Stimulated activated naive CD8-positive, alpha-beta T cell treated with anti-CD3 and anti-CD28 coated beads, Interleukin-15, Interleukin-2, amounts not matched to agents 100 ng/mL and 50 ng/mL, for 24 hours (primary cell): ENCODE data around the gene ARMH3.

Source experiments
- H3K27ac Mint-ChIP-seq: one replicate; pipeline ENCODE4 v1.8.0; 2021; ENCODE audit warnings: mild to moderate bottlenecking, mixed read lengths
- H3K27me3 Mint-ChIP-seq: one replicate; pipeline ENCODE4 v1.8.0; 2021; ENCODE audit warnings: mixed read lengths
- H3K36me3 Mint-ChIP-seq: one replicate; pipeline ENCODE4 v1.8.0; 2021; ENCODE audit warnings: low read depth, mixed read lengths
- H3K4me1 Mint-ChIP-seq: one replicate; pipeline ENCODE4 v1.8.0; 2021; ENCODE audit warnings: low read depth, mixed read lengths
- H3K4me3 Mint-ChIP-seq: one replicate; pipeline ENCODE4 v1.8.0; 2021; ENCODE audit warnings: mild to moderate bottlenecking, mixed read lengths
- H3K9me3 Mint-ChIP-seq: one replicate; pipeline ENCODE4 v1.8.0; 2021; ENCODE audit warnings: mixed read lengths

The ARMH3 gene

GRCh38 chr10:101956117-101956516 lies 99.9 kb downstream of the ARMH3 start:
- Mint-ChIP-seq H3K27ac (no peak overlapping the region), H3K4me3 (no peak overlapping the region), H3K4me1 (no peaks in the 10 kb centered on the region), H3K9me3 (no peaks in the 10 kb centered on the region), H3K27me3 (no peaks in the 10 kb centered on the region), H3K36me3 (peaks cover 55% of the 10 kb centered on the region)

DNA sequence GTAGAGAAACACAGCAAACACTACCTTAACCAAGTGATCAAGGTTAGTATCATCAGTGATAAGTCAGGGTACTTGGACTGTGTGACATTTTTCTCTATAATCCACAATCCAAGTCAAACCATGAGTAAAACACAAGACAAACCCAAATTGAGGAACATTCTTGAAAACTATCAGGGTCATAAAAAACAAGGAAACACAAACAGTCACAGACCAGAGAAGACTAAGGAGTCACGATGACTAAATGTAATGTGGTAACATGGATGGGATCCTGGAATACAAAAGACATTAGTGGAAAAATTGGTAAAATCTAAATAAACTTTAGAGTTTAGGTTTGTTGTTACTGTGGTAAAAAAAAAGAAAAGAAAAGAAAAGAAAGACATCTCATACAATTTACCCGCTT lies 103.8 kb downstream of the ARMH3 start:
- H3K27ac Mint-ChIP-seq = no peak overlapping the region
- peaks cover 78% of the 10 kb centered on the region for H3K36me3 Mint-ChIP-seq
- H3K9me3 Mint-ChIP-seq = peaks cover 6% of the 10 kb centered on the region
- H3K27me3 Mint-ChIP-seq = no peaks in the 10 kb centered on the region
- H3K4me1 Mint-ChIP-seq = peaks cover 14% of the 10 kb centered on the region
- no peak overlapping the region for H3K4me3 Mint-ChIP-seq

GRCh38 chr10:101950213-101950612 lies 105.8 kb downstream of the ARMH3 start:
- no peaks in the 10 kb centered on the region for H3K27me3 Mint-ChIP-seq
- H3K27ac Mint-ChIP-seq = no peak overlapping the region
- H3K36me3 Mint-ChIP-seq = peaks cover 74% of the 10 kb centered on the region
- no peak overlapping the region for H3K4me3 Mint-ChIP-seq
- peaks cover 14% of the 10 kb centered on the region for H3K4me1 Mint-ChIP-seq
- H3K9me3 Mint-ChIP-seq = peaks cover 6% of the 10 kb centered on the region

GRCh38 chr10:101941871-101942270 lies 114.1 kb downstream of the ARMH3 start:
- Mint-ChIP-seq H3K4me1 (peaks cover 14% of the 10 kb centered on the region), H3K36me3 (peaks cover 40% of the 10 kb centered on the region), H3K4me3 (no peak overlapping the region), H3K27me3 (no peaks in the 10 kb centered on the region), H3K27ac (no peak overlapping the region), H3K9me3 (no peaks in the 10 kb centered on the region)

DNA sequence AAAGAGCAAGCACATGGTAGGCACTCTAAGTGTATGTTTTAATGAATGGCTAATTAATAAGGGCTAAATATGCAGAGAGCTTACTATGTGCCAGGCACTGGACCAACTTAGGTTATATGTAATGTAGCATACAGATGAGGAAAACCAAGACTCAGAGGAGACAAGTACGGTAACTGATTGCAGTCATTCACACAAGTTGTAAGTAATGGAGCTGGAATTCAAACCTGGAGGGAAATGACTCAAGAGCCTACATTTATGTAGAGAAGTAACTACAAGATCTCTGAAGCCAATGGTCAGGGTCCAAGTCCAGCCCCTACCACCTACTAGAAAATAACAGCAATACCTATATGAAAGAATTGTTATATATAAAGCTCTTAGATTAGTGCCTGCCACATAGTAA lies 115.1 kb downstream of the ARMH3 start:
- peaks cover 31% of the 10 kb centered on the region for H3K36me3 Mint-ChIP-seq
- H3K4me3 Mint-ChIP-seq = no peak overlapping the region

GRCh38 chr10:101939729-101940128 lies 116.2 kb downstream of the ARMH3 start:
- peaks cover 31% of the 10 kb centered on the region for H3K36me3 Mint-ChIP-seq
- peaks cover 14% of the 10 kb centered on the region for H3K4me1 Mint-ChIP-seq
- no peak overlapping the region for H3K27ac Mint-ChIP-seq
- no peaks in the 10 kb centered on the region for H3K9me3 Mint-ChIP-seq
- no peaks in the 10 kb centered on the region for H3K27me3 Mint-ChIP-seq
- no peak overlapping the region for H3K4me3 Mint-ChIP-seq

More for the DNA sequence above, 115.1 kb downstream of the ARMH3 start:
- no peaks in the 10 kb centered on the region for H3K27me3 Mint-ChIP-seq
- H3K4me1 Mint-ChIP-seq = peaks cover 14% of the 10 kb centered on the region
- no peaks in the 10 kb centered on the region for H3K9me3 Mint-ChIP-seq
- no peak overlapping the region for H3K27ac Mint-ChIP-seq

DNA sequence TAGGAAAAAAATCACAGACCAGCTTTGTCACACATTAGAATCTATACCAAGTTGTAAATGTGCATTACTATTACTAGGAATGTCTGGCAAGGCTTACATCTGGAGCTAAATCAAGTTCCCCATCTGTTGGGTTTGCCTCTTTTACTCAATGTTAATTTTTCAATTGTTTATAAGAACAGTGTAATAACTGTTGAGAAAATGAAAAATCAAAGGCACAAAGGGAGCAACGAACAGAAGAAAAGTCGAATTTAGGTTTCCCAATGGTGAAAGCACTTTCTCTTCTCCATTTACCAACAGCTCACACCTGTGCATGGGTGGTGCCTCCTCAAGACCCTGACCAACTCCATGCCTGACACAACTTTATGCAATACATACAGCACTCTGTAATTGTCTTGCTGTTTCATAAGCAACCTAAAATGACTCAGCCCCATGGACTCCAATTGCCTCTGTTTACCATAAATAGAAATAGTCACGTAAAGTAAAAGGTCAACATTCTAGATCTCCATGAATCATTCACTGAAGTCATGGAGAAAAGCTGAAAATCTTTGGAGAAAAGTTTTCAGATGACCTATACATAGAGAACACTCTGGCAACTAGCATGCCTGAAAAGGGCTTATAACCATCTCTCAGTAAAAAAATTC lies 116.8 kb downstream of the ARMH3 start:
- peaks cover 14% of the 10 kb centered on the region for H3K4me1 Mint-ChIP-seq
- H3K36me3 Mint-ChIP-seq = peaks cover 31% of the 10 kb centered on the region
- no peaks in the 10 kb centered on the region for H3K9me3 Mint-ChIP-seq
- no peak overlapping the region for H3K4me3 Mint-ChIP-seq
- no peaks in the 10 kb centered on the region for H3K27me3 Mint-ChIP-seq
- H3K27ac Mint-ChIP-seq = no peak overlapping the region

GRCh38 chr10:101938305-101939007 lies 117.5 kb downstream of the ARMH3 start:
- peaks cover 28% of the 10 kb centered on the region for H3K36me3 Mint-ChIP-seq
- peak overlapping the region; percentile 24 for H3K27ac Mint-ChIP-seq

GRCh38 chr10:101935431-101935830 lies 120.5 kb downstream of the ARMH3 start:
- Mint-ChIP-seq H3K4me3 (no peak overlapping the region), H3K27ac (no peak overlapping the region), H3K27me3 (no peaks in the 10 kb centered on the region), H3K9me3 (no peaks in the 10 kb centered on the region), H3K36me3 (peaks cover 33% of the 10 kb centered on the region), H3K4me1 (peaks cover 22% of the 10 kb centered on the region)

More at GRCh38 chr10:101938305-101939007, 117.5 kb downstream of the ARMH3 start:
- H3K9me3 Mint-ChIP-seq = no peaks in the 10 kb centered on the region
- no peak overlapping the region for H3K4me3 Mint-ChIP-seq
- peaks cover 14% of the 10 kb centered on the region for H3K4me1 Mint-ChIP-seq
- H3K27me3 Mint-ChIP-seq = no peaks in the 10 kb centered on the region

DNA sequence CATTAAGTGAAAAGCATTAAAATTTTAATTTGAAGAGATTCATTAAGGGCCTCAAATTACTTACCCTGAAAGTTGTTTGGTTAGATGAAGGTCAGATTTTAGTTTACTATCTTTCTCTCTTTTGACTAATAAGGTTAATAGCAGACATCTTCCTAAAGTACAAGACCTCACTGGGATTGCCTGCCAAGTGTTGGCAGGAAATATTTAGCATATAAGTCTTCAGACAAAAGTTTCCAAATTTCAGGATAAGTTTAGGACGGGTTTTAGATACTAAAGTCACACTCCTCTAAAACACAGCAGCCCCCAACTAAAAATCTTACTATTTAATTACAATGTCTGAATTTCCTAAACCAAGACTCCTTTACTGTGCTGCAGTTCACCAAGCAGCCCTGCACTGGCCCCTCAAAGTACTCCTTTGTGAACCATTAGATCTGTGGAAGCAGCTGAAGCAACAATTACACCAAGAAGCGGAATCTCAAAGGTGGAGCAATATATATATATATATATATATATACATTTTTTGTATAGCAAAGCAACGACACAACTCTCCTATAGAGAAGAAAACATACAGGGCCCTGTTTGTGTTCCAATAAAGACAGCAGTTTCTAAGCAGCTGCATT lies 121.2 kb downstream of the ARMH3 start:
- H3K27ac Mint-ChIP-seq = no peak overlapping the region
- peaks cover 18% of the 10 kb centered on the region for H3K4me1 Mint-ChIP-seq
- no peaks in the 10 kb centered on the region for H3K27me3 Mint-ChIP-seq
- peaks cover 29% of the 10 kb centered on the region for H3K36me3 Mint-ChIP-seq
- no peak overlapping the region for H3K4me3 Mint-ChIP-seq
- H3K9me3 Mint-ChIP-seq = no peaks in the 10 kb centered on the region

- Mint-ChIP-seq H3K4me1 (peaks cover 10% of the 10 kb centered on the region), H3K9me3 (no peaks in the 10 kb centered on the region), H3K4me3 (no peak overlapping the region), H3K27me3 (no peaks in the 10 kb centered on the region), H3K36me3 (peaks cover 27% of the 10 kb centered on the region), H3K27ac (no peak overlapping the region)
Measured at GRCh38 chr10:101933976-101934375, 122.0 kb downstream of the ARMH3 start.

DNA sequence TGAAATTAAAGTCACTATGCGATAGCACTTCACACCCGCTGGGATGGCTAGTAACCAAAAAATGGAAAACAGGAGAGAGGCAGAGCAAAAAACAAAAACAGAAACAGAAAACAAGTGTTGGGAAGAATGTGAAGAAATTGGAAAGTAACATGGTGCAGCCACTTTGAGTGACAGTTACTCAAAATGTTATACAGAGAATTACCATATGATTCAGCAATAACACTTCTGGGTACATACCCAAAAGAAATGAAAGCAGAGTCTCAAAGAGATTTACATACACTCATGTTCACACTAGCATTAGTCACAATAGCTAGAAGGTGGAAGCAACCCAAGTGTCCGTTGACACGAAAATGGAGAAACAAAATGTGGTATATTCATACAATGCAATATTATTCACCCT lies 123.8 kb downstream of the ARMH3 start:
- Mint-ChIP-seq H3K36me3 (peaks cover 24% of the 10 kb centered on the region), H3K4me3 (no peak overlapping the region), H3K4me1 (peaks cover 10% of the 10 kb centered on the region), H3K27me3 (no peaks in the 10 kb centered on the region), H3K27ac (no peak overlapping the region), H3K9me3 (no peaks in the 10 kb centered on the region)

DNA sequence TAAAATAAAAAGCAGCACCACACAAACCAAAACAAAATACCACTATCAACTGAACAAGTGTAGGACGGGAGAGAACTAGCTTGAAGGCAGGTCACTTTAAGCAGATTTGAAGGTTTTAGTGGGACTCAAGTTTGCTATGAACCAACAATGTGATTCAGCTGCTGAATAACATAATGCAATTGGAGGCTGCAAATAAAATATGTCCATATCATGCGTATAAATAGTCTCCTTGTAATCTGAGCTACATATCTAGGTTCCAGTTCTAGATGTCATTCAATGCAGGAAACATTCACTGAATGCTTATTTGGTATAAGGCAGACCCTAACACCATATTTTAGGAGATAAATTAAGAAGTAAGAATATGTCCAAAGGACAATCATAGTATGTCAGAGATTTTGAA lies 130.9 kb downstream of the ARMH3 start:
- peaks cover 24% of the 10 kb centered on the region for H3K36me3 Mint-ChIP-seq
- no peaks in the 10 kb centered on the region for H3K27me3 Mint-ChIP-seq
- H3K27ac Mint-ChIP-seq = no peak overlapping the region
- peaks cover 8% of the 10 kb centered on the region for H3K4me1 Mint-ChIP-seq
- H3K4me3 Mint-ChIP-seq = no peak overlapping the region
- H3K9me3 Mint-ChIP-seq = no peaks in the 10 kb centered on the region

- no peak overlapping the region for H3K4me3 Mint-ChIP-seq
- peaks cover 21% of the 10 kb centered on the region for H3K36me3 Mint-ChIP-seq
- H3K4me1 Mint-ChIP-seq = peaks cover 8% of the 10 kb centered on the region
- no peak overlapping the region for H3K27ac Mint-ChIP-seq
- no peaks in the 10 kb centered on the region for H3K9me3 Mint-ChIP-seq
- no peaks in the 10 kb centered on the region for H3K27me3 Mint-ChIP-seq
Measured at GRCh38 chr10:101923256-101923655, 132.7 kb downstream of the ARMH3 start.

DNA sequence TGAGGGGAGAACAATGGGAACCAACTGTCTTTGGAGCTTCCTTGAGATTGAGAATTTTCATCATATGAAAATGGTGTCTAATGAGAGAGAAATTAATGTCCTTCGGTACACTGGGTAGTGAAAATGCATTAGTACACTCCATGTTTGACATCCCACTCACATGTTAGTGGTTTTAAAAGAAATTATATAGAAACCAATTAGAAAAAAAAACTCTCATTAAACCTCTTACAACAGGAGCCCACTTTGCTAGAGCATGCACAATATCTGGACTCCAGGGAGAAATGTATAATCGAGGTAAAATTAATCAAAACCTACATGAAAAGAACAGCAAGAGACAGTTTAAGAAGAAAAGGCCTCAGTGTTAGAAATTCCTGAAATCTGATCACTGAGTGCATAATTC lies 133.1 kb downstream of the ARMH3 start:
- Mint-ChIP-seq H3K4me1 (peaks cover 8% of the 10 kb centered on the region), H3K9me3 (no peaks in the 10 kb centered on the region), H3K27me3 (no peaks in the 10 kb centered on the region), H3K27ac (no peak overlapping the region), H3K4me3 (no peak overlapping the region), H3K36me3 (peaks cover 21% of the 10 kb centered on the region)
